Kidney (tissue), 22 donors: Measurements from ENCODE around the gene OR2L8. TPM values are rescaled to one million over a fixed set of nuclear protein-coding genes. Genes with fewer than 3 reads are reported as not detected.

Source experiments
- DNase-seq, 5 donors: peaks; one replicate each; pipeline ENCODE4 v3.0.0-alpha.2; 2013 to 2020
- FAIRE-seq: peaks from 2 replicates; lab custom pipeline; 2012; peaks lifted over from hg19 to GRCh38; lab: Jason Lieb, UNC
- H3K27ac ChIP-seq, 2 donors: one replicate each; pipeline ENCODE4 v1.7.0; 2013; ENCODE audit warnings: low read depth in 2 of 2, low read length in 2 of 2, inconsistent platforms in 1 of 2
- H3K27me3 ChIP-seq: one replicate; pipeline ENCODE4 v1.7.1; 2013; ENCODE audit warnings: low read length, inconsistent platforms; ENCODE audit not compliant: control insufficient read depth, insufficient read depth
- H3K36me3 ChIP-seq, 3 donors: one replicate each; pipeline versions ENCODE4 v1.7.0 to v1.7.1; 2013; ENCODE audit warnings: low read length in 3 of 3, control low read depth in 1 of 3, inconsistent platforms in 1 of 3; ENCODE audit not compliant: insufficient read depth in 3 of 3, control insufficient read depth in 2 of 3
- H3K4me1 ChIP-seq, 3 donors: one replicate each; pipeline versions ENCODE4 v1.7.0 to v1.7.1; 2013; ENCODE audit warnings: low read length in 3 of 3, inconsistent platforms in 1 of 3, low read depth in 1 of 3; ENCODE audit not compliant: control insufficient read depth in 2 of 3, insufficient read depth in 2 of 3
- H3K4me3 ChIP-seq, 3 donors: one replicate each; pipeline versions ENCODE4 v1.7.0 to v1.8.1; 2013; ENCODE audit warnings: low read length in 3 of 3, control low read depth in 1 of 3, inconsistent platforms in 1 of 3
- H3K9ac ChIP-seq, 3 donors: one replicate each; pipeline versions ENCODE4 v1.7.0 to v1.7.1; 2013; ENCODE audit warnings: low read length in 3 of 3, control low read depth in 1 of 3, inconsistent platforms in 1 of 3
- H3K9me3 ChIP-seq, 3 donors: one replicate each; pipeline versions ENCODE4 v1.7.0 to v1.7.1; 2013; ENCODE audit warnings: low read length in 3 of 3, control low read depth in 1 of 3, inconsistent platforms in 1 of 3; ENCODE audit not compliant: control insufficient read depth in 2 of 3, insufficient read depth in 1 of 3
- intact Hi-C: fragments of 100-400 bp; cut with DNase I; formaldehyde crosslinking; loops from one replicate; pipeline ENCODE4 v1.11.1; 2022
- long read RNA-seq, 10 donors: library from polyadenylated mRNA in 1 of 10; unstranded in 1 of 10; transcript quantifications; one replicate each; pipeline ENCODE4 v2.0.0 and lab custom pipeline, GENCODE V29; 2021 to 2026
- polyA plus RNA-seq: library from polyadenylated mRNA; stranded (reverse); fragments of 350-450 nt; fragmentation: Illumina TruSeq; extraction: RNeasy Lipid Tissue Mini Kit (QIAGEN cat#74804); gene quantifications from one replicate; pipeline ENCODE4 v1.2.3, GENCODE V29; 2014; ENCODE audit warnings: low read depth, low replicate concordance; ENCODE audit not compliant: insufficient read depth
- total RNA-seq: library from RNA; stranded (reverse); fragmentation: NEBNext Ultra II Directional; extraction: Animal tissue kit (Norgen Biotek cat#: 25700); gene quantifications from one replicate; pipeline ENCODE4 v1.2.1, GENCODE V29; 2021
- TF ChIP-seq, protein P1 (sequence below): IDR thresholded peaks from 3 replicates; pipeline ENCODE4 v1.5.1; 2012; ENCODE audit warnings: mild to moderate bottlenecking, moderate library complexity, borderline replicate concordance; ENCODE audit not compliant: insufficient read depth; ENCODE audit errors: extremely low read depth
- donor health status: control.
- donor health status: control.
- donor health status: control.
- donor health status: control.
- donor health status: control.
- donor health status: DM: yes; HTN: yes; CAD: no.
- donor health status: Normal renal cell carcinoma (clear cell type).

Gene OR2L8, protein sequence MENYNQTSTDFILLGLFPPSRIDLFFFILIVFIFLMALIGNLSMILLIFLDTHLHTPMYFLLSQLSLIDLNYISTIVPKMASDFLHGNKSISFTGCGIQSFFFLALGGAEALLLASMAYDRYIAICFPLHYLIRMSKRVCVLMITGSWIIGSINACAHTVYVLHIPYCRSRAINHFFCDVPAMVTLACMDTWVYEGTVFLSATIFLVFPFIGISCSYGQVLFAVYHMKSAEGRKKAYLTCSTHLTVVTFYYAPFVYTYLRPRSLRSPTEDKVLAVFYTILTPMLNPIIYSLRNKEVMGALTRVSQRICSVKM
- total RNA-seq (not detected), polyA plus RNA-seq (not detected)
- long read RNA-seq, donor 1: 0 reads
- long read RNA-seq, donor 2: 0 reads
- long read RNA-seq, donor 3: 0 reads
- long read RNA-seq, donor 4: 0 reads
- long read RNA-seq, donor 5: 0 reads
- long read RNA-seq, donor 6: 0 reads
- long read RNA-seq, donor 7: 0 reads
- long read RNA-seq, donor 8: 0 reads
- long read RNA-seq, donor 9: 0 reads
- long read RNA-seq, donor 10: 0 reads

DNA sequence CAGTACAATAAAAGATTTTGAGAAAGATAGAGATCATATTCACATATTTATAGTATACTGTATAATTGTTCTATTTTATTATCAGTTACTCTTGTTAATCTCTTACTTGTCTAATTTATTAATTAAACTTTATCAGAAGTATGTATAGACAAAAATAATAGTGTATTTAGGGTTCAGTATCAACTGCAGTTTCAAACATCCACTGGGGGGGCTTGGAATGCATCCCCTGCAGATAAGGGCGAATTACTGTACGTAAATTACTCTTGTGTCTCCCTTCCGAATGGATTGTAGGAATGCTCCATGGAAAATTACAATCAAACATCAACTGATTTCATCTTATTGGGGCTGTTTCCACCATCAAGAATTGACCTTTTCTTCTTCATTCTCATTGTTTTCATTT is at the start of gene OR2L8:
TSS of gene OR2L8 (plus strand) at position 301 of the 400 bp plus-strand sequence. CDS start at position 301, 0 bp downstream.
- Histone ChIP-seq H3K9me3 (no peaks in the 10 kb centered on the region), H3K36me3 (no peaks in the 10 kb centered on the region), H3K27me3 (no peaks in the 10 kb centered on the region), H3K9ac (no peak within 1 kb of the TSS), H3K27ac (no peak within 1 kb of the TSS), H3K4me1 (no peaks in the 10 kb centered on the region), H3K4me3 (no peak within 1 kb of the TSS)
- TF ChIP-seq, protein P1, sequence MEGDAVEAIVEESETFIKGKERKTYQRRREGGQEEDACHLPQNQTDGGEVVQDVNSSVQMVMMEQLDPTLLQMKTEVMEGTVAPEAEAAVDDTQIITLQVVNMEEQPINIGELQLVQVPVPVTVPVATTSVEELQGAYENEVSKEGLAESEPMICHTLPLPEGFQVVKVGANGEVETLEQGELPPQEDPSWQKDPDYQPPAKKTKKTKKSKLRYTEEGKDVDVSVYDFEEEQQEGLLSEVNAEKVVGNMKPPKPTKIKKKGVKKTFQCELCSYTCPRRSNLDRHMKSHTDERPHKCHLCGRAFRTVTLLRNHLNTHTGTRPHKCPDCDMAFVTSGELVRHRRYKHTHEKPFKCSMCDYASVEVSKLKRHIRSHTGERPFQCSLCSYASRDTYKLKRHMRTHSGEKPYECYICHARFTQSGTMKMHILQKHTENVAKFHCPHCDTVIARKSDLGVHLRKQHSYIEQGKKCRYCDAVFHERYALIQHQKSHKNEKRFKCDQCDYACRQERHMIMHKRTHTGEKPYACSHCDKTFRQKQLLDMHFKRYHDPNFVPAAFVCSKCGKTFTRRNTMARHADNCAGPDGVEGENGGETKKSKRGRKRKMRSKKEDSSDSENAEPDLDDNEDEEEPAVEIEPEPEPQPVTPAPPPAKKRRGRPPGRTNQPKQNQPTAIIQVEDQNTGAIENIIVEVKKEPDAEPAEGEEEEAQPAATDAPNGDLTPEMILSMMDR: no peak
- intact Hi-C loops: no loop called here
- FAIRE-seq (no peak), DNase-seq (no peak)

DNA sequence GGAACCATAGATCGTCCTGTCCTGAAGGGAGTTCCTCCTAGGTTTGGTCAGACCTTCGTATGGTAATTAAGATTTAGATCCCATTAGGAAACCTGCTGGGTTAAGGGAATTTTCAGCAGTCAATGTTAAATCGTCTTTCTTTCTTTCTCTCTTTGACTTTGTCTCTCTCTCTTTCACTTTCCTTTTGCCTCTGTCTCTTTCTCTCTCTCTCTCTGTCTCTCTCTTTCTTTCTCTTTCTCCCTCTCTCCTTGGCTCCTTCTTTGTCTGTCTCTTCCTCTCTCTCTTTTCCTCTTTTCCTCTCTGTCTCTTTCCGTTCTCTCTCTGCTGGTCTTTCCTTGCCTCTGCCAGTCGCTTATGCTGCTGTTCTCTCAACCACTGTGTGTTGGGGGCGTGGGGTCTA is 44.5 kb upstream of the OR2L8 start:
- H3K4me3 ChIP-seq: no peak overlapping the region
- TF ChIP-seq, protein P1: no peak
- intact Hi-C loops: no loop called here
- H3K27ac ChIP-seq: no peak overlapping the region
- H3K4me1 ChIP-seq: no peaks in the 10 kb centered on the region
- H3K36me3 ChIP-seq: no peaks in the 10 kb centered on the region
- H3K9ac ChIP-seq: no peak overlapping the region
- DNase-seq (no peak), FAIRE-seq (no peak)
- H3K27me3 ChIP-seq: no peaks in the 10 kb centered on the region
- H3K9me3 ChIP-seq: peaks cover 0 to 2% (median 0%) of the 10 kb centered on the region in 3 donors

DNA sequence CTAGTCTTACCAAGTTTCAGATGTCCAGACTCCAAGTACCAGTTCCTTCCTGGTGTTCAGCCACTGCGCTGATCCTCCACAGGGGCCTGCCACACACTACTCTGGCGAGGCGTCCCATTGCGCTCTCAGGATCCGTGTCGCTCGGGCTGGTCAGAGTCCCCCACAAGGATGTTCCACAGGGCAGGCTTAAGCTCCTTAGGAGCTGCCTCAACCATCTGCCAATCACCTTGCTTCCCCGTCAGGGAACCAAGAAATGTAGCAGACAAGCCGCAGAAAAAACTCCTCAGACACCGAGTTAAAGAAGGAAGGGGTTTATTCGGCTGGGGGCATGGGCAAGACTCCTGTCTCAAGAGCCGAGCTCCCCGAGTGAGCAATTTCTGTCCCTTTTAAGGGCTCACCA is 43.5 kb upstream of the OR2L8 start:
- H3K4me3 ChIP-seq: no peak overlapping the region
- peaks cover 0 to 2% (median 0%) of the 10 kb centered on the region in 3 donors for H3K9me3 ChIP-seq
- no peaks in the 10 kb centered on the region for H3K36me3 ChIP-seq
- DNase-seq (no peak), FAIRE-seq (no peak)
- intact Hi-C loops: no loop called here
- TF ChIP-seq, protein P1: no peak
- H3K9ac ChIP-seq: no peak overlapping the region
- no peak overlapping the region for H3K27ac ChIP-seq
- H3K4me1 ChIP-seq: no peaks in the 10 kb centered on the region
- H3K27me3 ChIP-seq: no peaks in the 10 kb centered on the region
